Cerebellar cortex (tissue), 1 donor: ENCODE data around the gene ZNF618.
A peak's percentile ranks its signal among the peaks of the same experiment; 100 is the strongest.

Experiments used
- DNase-seq: peaks from one replicate; pipeline ENCODE4 v3.0.0-alpha.2; 2015; ENCODE audit warnings: low spot score

The ZNF618 gene

GRCh38 chr9:114023961-114024360 lies 147.9 kb downstream of the ZNF618 start:
- DNase-seq: no peak

- DNase-seq: no peak
These were observed 149.2 kb downstream of the ZNF618 start for GRCh38 chr9:114025196-114025753.

GRCh38 chr9:114025760-114026159 lies 149.7 kb downstream of the ZNF618 start:
- no peak for DNase-seq

- DNase-seq: no peak
These were observed 150.2 kb downstream of the ZNF618 start for GRCh38 chr9:114026335-114026734.

- no peak for DNase-seq
These were observed 151.2 kb downstream of the ZNF618 start for GRCh38 chr9:114027159-114027862.

- no peak for DNase-seq
These were observed 151.9 kb downstream of the ZNF618 start for GRCh38 chr9:114027863-114028465.

- no peak for DNase-seq
These were observed 152.5 kb downstream of the ZNF618 start for GRCh38 chr9:114028646-114029045.

GRCh38 chr9:114029311-114030170 lies 153.4 kb downstream of the ZNF618 start:
- no peak for DNase-seq

- DNase-seq: no peak
These were observed 154.3 kb downstream of the ZNF618 start for GRCh38 chr9:114030364-114030763.

GRCh38 chr9:114031037-114031630 lies 155.0 kb downstream of the ZNF618 start:
- DNase-seq: no peak

GRCh38 chr9:114031948-114032840 lies 156.1 kb downstream of the ZNF618 start:
- DNase-seq: no peak

GRCh38 chr9:114033397-114034103 lies 157.4 kb downstream of the ZNF618 start:
- DNase-seq: peak; percentile 29

GRCh38 chr9:114034196-114034595 lies 158.1 kb downstream of the ZNF618 start:
- no peak for DNase-seq

GRCh38 chr9:114034661-114035062 lies 158.6 kb downstream of the ZNF618 start:
- DNase-seq: peak; percentile 66

GRCh38 chr9:114035221-114035844 lies 159.2 kb downstream of the ZNF618 start:
- peak; percentile 25 for DNase-seq

- no peak for DNase-seq
These were observed 160.0 kb downstream of the ZNF618 start for GRCh38 chr9:114035845-114036801.

- no peak for DNase-seq
These were observed 161.1 kb downstream of the ZNF618 start for GRCh38 chr9:114037249-114037648.

GRCh38 chr9:114037961-114038723 lies 162.0 kb downstream of the ZNF618 start:
- DNase-seq: peak; percentile 74
